Measurements from ENCODE around the gene HEG1. TPM values are rescaled to one million over a fixed set of nuclear protein-coding genes. Genes with fewer than 3 reads are reported as not detected.

HEG1 gene
- total RNA-seq, 4 donors from 2014 or later: 47.8 to 91.7 (median 76.8) TPM

GRCh38 chr3:124985349-124985748 lies 70.4 kb downstream of the HEG1 start:
- TF ChIP-seq POLR2A (IDR thresholded peaks at IDR 0.05; ENCODE audit: low read depth) (no peak), POLR2AphosphoS5 (IDR thresholded peaks at IDR 0.05) (peak; percentile 16 to 31)

GRCh38 chr3:124984754-124985153 lies 71.0 kb downstream of the HEG1 start:
- Histone ChIP-seq H3K4me1 (peaks cover 34 to 47% (median 41%) of the 10 kb centered on the region in 4 donors), H3K4me3 (no peak overlapping the region), H3K36me3 (peaks cover 3 to 42% (median 29%) of the 10 kb centered on the region in 4 donors), H3K27ac (replicated peaks in 1 of 4) (peak overlapping the region; percentile 69 to 75 (median 71)), H3K9me3 (no peaks in the 10 kb centered on the region), H3K27me3 (no peaks in the 10 kb centered on the region)
- intact Hi-C loops (cut with DNase I): no loop called here
- 77% methylated on average over 3 of the region's 3 CpGs for WGBS
- TF ChIP-seq POLR2A (IDR thresholded peaks at IDR 0.05; ENCODE audit: low read depth): no peak
- TF ChIP-seq CTCF (IDR thresholded peaks at IDR 0.05): no peak
- DNase-seq (ENCODE audit: extremely low spot score): no peak

More at GRCh38 chr3:124985349-124985748, 70.4 kb downstream of the HEG1 start:
- no peaks in the 10 kb centered on the region for H3K9me3 ChIP-seq
- DNase-seq (ENCODE audit: extremely low spot score): no peak
- H3K4me3 ChIP-seq: no peak overlapping the region
- 47% methylated on average over 4 of the region's 4 CpGs for WGBS
- H3K27ac ChIP-seq (replicated peaks in 1 of 4): peak overlapping the region; percentile 69 to 75 (median 71)
- peaks cover 34 to 47% (median 41%) of the 10 kb centered on the region in 4 donors for H3K4me1 ChIP-seq
- H3K27me3 ChIP-seq: no peaks in the 10 kb centered on the region
- intact Hi-C loops (cut with DNase I): no loop called here
- H3K36me3 ChIP-seq: peaks cover 9 to 47% (median 34%) of the 10 kb centered on the region in 4 donors

GRCh38 chr3:124982855-124983254 lies 72.9 kb downstream of the HEG1 start:
- no peak for DNase-seq (ENCODE audit: extremely low spot score)
- Histone ChIP-seq H3K27ac (replicated peaks in 1 of 4) (peak overlapping the region in 2 of 4 donors; percentile 17 to 36), H3K4me3 (no peak overlapping the region), H3K36me3 (peaks cover 0 to 30% (median 16%) of the 10 kb centered on the region in 4 donors), H3K4me1 (peaks cover 34 to 47% (median 41%) of the 10 kb centered on the region in 4 donors), H3K27me3 (no peaks in the 10 kb centered on the region), H3K9me3 (no peaks in the 10 kb centered on the region)
- no peak for TF ChIP-seq POLR2AphosphoS5 (IDR thresholded peaks at IDR 0.05)
- TF ChIP-seq EP300 (IDR thresholded peaks at IDR 0.05): no peak
- no peak for TF ChIP-seq CTCF (IDR thresholded peaks at IDR 0.05)
- no peak for TF ChIP-seq POLR2A (IDR thresholded peaks at IDR 0.05; ENCODE audit: low read depth)
- WGBS: 83% methylated on average over 2 of the region's 2 CpGs
- intact Hi-C loops (cut with DNase I): no loop called here

- DNase-seq (ENCODE audit: extremely low spot score): no peak
- 45% methylated on average over 5 of the region's 5 CpGs for WGBS
- no peaks in the 10 kb centered on the region for H3K9me3 ChIP-seq
- H3K27ac ChIP-seq (replicated peaks in 1 of 4): no peak overlapping the region
- TF ChIP-seq CTCF (IDR thresholded peaks at IDR 0.05): no peak
- no peak for TF ChIP-seq POLR2AphosphoS5 (IDR thresholded peaks at IDR 0.05)
- TF ChIP-seq EP300 (IDR thresholded peaks at IDR 0.05): no peak
- no peak for TF ChIP-seq POLR2A (IDR thresholded peaks at IDR 0.05; ENCODE audit: low read depth)
- H3K4me3 ChIP-seq: no peak overlapping the region
- H3K4me1 ChIP-seq: peaks cover 28 to 40% (median 35%) of the 10 kb centered on the region in 4 donors
- no peaks in the 10 kb centered on the region for H3K27me3 ChIP-seq
- intact Hi-C loops (cut with DNase I): no loop called here
- peaks cover 0 to 43% (median 21%) of the 10 kb centered on the region in 4 donors for H3K36me3 ChIP-seq
These were observed 74.3 kb downstream of the HEG1 start for GRCh38 chr3:124981472-124981871.

GRCh38 chr3:124978627-124979026 lies 77.2 kb downstream of the HEG1 start:
- Histone ChIP-seq H3K27ac (replicated peaks in 1 of 4) (no peak overlapping the region), H3K27me3 (no peaks in the 10 kb centered on the region), H3K4me3 (no peak overlapping the region), H3K4me1 (peaks cover 0 to 21% (median 17%) of the 10 kb centered on the region in 4 donors), H3K36me3 (peaks cover 2 to 56% (median 30%) of the 10 kb centered on the region in 4 donors), H3K9me3 (no peaks in the 10 kb centered on the region)
- intact Hi-C loops (cut with DNase I): no loop called here
- TF ChIP-seq POLR2A (IDR thresholded peaks at IDR 0.05; ENCODE audit: low read depth) (no peak), CTCF (IDR thresholded peaks at IDR 0.05) (no peak), POLR2AphosphoS5 (IDR thresholded peaks at IDR 0.05) (no peak), EP300 (IDR thresholded peaks at IDR 0.05) (no peak)
- DNase-seq (ENCODE audit: extremely low spot score): no peak
- WGBS: 96% methylated on average over 7 of the region's 7 CpGs
